DND-41 (cell line): Measurements from ENCODE around the gene GFOD1.

ENCODE experiments used
- ATAC-seq: fragments of 200-7000 bp; cut with Tn5 transposase; 3 replicates; pipeline ENCODE4 v1.9.1; 2021; ENCODE audit warnings: low read depth; ENCODE audit not compliant: insufficient read depth
- DNase-seq: peaks from one replicate; pipeline ENCODE4 v3.0.0-alpha.2; 2020
- H2AFZ ChIP-seq: 2 replicates; pipeline ENCODE4 v1.6.0; 2012; ENCODE audit warnings: low read depth, low read length
- H3K27ac ChIP-seq: 2 replicates; pipeline ENCODE4 v1.5.1; 2012; ENCODE audit warnings: low read length, inconsistent platforms
- H3K27me3 ChIP-seq: fragments of 200-600 bp; sonication (generic); 2 replicates; pipeline ENCODE4 v1.6.0; 2012; ENCODE audit warnings: low read length, mild to moderate bottlenecking, inconsistent platforms; ENCODE audit not compliant: insufficient read depth, poor library complexity
- H3K36me3 ChIP-seq: 2 replicates; pipeline ENCODE4 v1.5.1; 2012; ENCODE audit warnings: low read length, inconsistent platforms; ENCODE audit not compliant: insufficient read depth
- H3K4me1 ChIP-seq: 2 replicates; pipeline ENCODE4 v1.5.1; 2012; ENCODE audit warnings: mild to moderate bottlenecking, low read length; ENCODE audit not compliant: insufficient read depth
- H3K4me2 ChIP-seq: 2 replicates; pipeline ENCODE4 v1.6.0; 2012; ENCODE audit warnings: mild to moderate bottlenecking, moderate library complexity, low read length, inconsistent platforms; ENCODE audit not compliant: insufficient read depth
- H3K4me3 ChIP-seq, 2 experiments: fragments of 200-600 bp in 1 of 2; shearing (Covaris generic) in 1 of 2; 2 replicates each; pipeline ENCODE4 v1.5.1; 2012 to 2016; ENCODE audit warnings: inconsistent platforms in 2 of 2, low read length in 2 of 2, mild to moderate bottlenecking in 2 of 2, low read depth in 1 of 2, moderate library complexity in 1 of 2
- H3K79me2 ChIP-seq: 2 replicates; pipeline ENCODE4 v1.6.0; 2012; ENCODE audit warnings: low read length, inconsistent platforms; ENCODE audit not compliant: insufficient read depth
- H3K9ac ChIP-seq: 2 replicates; pipeline ENCODE4 v1.6.0; 2012; ENCODE audit warnings: low read depth, mild to moderate bottlenecking, inconsistent platforms, low read length, moderate library complexity
- H3K9me3 ChIP-seq: 2 replicates; pipeline ENCODE4 v1.5.1; 2012; ENCODE audit warnings: low read length, moderate library complexity, mild to moderate bottlenecking, inconsistent platforms; ENCODE audit not compliant: insufficient read depth, severe bottlenecking
- H4K20me1 ChIP-seq: 2 replicates; pipeline ENCODE4 v1.6.0; 2012; ENCODE audit warnings: low read length; ENCODE audit not compliant: insufficient read depth
- CTCF ChIP-seq: IDR thresholded peaks from 2 replicates; pipeline ENCODE4 v1.5.1; 2012; ENCODE audit warnings: borderline replicate concordance, low read length, moderate library complexity, mild to moderate bottlenecking; ENCODE audit not compliant: poor library complexity, severe bottlenecking; ENCODE audit errors: extremely low read depth
- EZH2 ChIP-seq: IDR thresholded peaks from 3 replicates; pipeline ENCODE4 v1.6.1; 2012; ENCODE audit warnings: borderline replicate concordance, low read depth, mild to moderate bottlenecking, moderate library complexity, low read length, inconsistent platforms; ENCODE audit not compliant: severe bottlenecking

The GFOD1 gene

GRCh38 chr6:13318821-13319220 lies 168.6 kb downstream of the GFOD1 start:
- H4K20me1 ChIP-seq = no peaks in the 10 kb centered on the region
- H3K9me3 ChIP-seq = no peaks in the 10 kb centered on the region
- peaks cover 90% of the 10 kb centered on the region for H3K36me3 ChIP-seq
- H3K27me3 ChIP-seq = no peaks in the 10 kb centered on the region
- ATAC-seq = no peak
- H3K27ac ChIP-seq = no peak overlapping the region
- no peaks in the 10 kb centered on the region for H3K79me2 ChIP-seq
- H3K4me2 ChIP-seq = no peak overlapping the region
- H2AFZ ChIP-seq = no peak overlapping the region
- H3K4me3 ChIP-seq = no peak overlapping the region
- no peak for TF ChIP-seq EZH2
- no peak for TF ChIP-seq CTCF
- no peaks in the 10 kb centered on the region for H3K4me1 ChIP-seq
- no peak overlapping the region for H3K9ac ChIP-seq
- no peak for DNase-seq

- Histone ChIP-seq H2AFZ (no peak overlapping the region), H3K4me2 (no peak overlapping the region), H3K4me1 (no peaks in the 10 kb centered on the region), H3K27ac (no peak overlapping the region), H3K27me3 (no peaks in the 10 kb centered on the region), H3K9ac (no peak overlapping the region), H4K20me1 (no peaks in the 10 kb centered on the region), H3K36me3 (peaks cover 77% of the 10 kb centered on the region), H3K4me3 (no peak overlapping the region), H3K9me3 (no peaks in the 10 kb centered on the region), H3K79me2 (no peaks in the 10 kb centered on the region)
- ATAC-seq = no peak
- no peak for TF ChIP-seq CTCF
- no peak for TF ChIP-seq EZH2
- DNase-seq = no peak
Observed at GRCh38 chr6:13315896-13316295, 171.5 kb downstream of the GFOD1 start.

GRCh38 chr6:13314806-13315205 lies 172.6 kb downstream of the GFOD1 start:
- no peak overlapping the region for H2AFZ ChIP-seq
- TF ChIP-seq EZH2 (no peak), CTCF (no peak)
- ATAC-seq (no peak), DNase-seq (no peak)
- no peaks in the 10 kb centered on the region for H3K79me2 ChIP-seq
- H3K4me1 ChIP-seq = no peaks in the 10 kb centered on the region
- no peak overlapping the region for H3K4me3 ChIP-seq
- H4K20me1 ChIP-seq = no peaks in the 10 kb centered on the region
- H3K9me3 ChIP-seq = no peaks in the 10 kb centered on the region
- no peak overlapping the region for H3K27ac ChIP-seq
- H3K9ac ChIP-seq = no peak overlapping the region
- H3K4me2 ChIP-seq = no peak overlapping the region
- H3K36me3 ChIP-seq = peaks cover 66% of the 10 kb centered on the region
- H3K27me3 ChIP-seq = no peaks in the 10 kb centered on the region

- H4K20me1 ChIP-seq = no peaks in the 10 kb centered on the region
- no peak overlapping the region for H3K4me2 ChIP-seq
- H3K4me3 ChIP-seq = no peak overlapping the region
- no peak for DNase-seq
- H3K9ac ChIP-seq = no peak overlapping the region
- no peaks in the 10 kb centered on the region for H3K27me3 ChIP-seq
- H3K36me3 ChIP-seq = peaks cover 62% of the 10 kb centered on the region
- no peak for TF ChIP-seq CTCF
- no peak for TF ChIP-seq EZH2
- H3K9me3 ChIP-seq = no peaks in the 10 kb centered on the region
- H3K27ac ChIP-seq = no peak overlapping the region
- H3K79me2 ChIP-seq = no peaks in the 10 kb centered on the region
- no peaks in the 10 kb centered on the region for H3K4me1 ChIP-seq
- no peak for ATAC-seq
- no peak overlapping the region for H2AFZ ChIP-seq
Observed at GRCh38 chr6:13311155-13311554, 176.2 kb downstream of the GFOD1 start.
